Omental fat pad (tissue), 4 donors: Measurements from ENCODE around the gene THSD7B. TPM values are rescaled to one million over a fixed set of nuclear protein-coding genes. Genes with fewer than 3 reads are reported as not detected.

Experiments used
- ATAC-seq: fragments of 150-250 bp; one replicate; pipeline ENCODE4 v1.9.1; 2016; ENCODE audit warnings: mild to moderate bottlenecking, moderate library complexity; ENCODE audit not compliant: low FRiP score
- DNase-seq: peaks from one replicate; pipeline ENCODE4 v3.0.0-alpha.2; 2019; ENCODE audit warnings: low spot score
- total RNA-seq, 4 donors: library from RNA; depleted of rRNA; stranded (reverse); fragments of >200 nt; gene quantifications; one replicate each; pipeline ENCODE4 v1.1.0, GENCODE V29; 2016
- TF ChIP-seq, protein P1 (sequence below), 3 donors: fragments of 450-650 bp; IDR thresholded peaks; one replicate each; pipeline ENCODE4 v1.5.1; 2016 to 2017; ENCODE audit warnings: antibody characterized with exemption in 3 of 3, mild to moderate bottlenecking in 3 of 3, moderate library complexity in 2 of 3

Gene THSD7B
- total RNA-seq, 4 donors from 2014 or later, result 0.74 to 12.9 (median 2.5) TPM

DNA sequence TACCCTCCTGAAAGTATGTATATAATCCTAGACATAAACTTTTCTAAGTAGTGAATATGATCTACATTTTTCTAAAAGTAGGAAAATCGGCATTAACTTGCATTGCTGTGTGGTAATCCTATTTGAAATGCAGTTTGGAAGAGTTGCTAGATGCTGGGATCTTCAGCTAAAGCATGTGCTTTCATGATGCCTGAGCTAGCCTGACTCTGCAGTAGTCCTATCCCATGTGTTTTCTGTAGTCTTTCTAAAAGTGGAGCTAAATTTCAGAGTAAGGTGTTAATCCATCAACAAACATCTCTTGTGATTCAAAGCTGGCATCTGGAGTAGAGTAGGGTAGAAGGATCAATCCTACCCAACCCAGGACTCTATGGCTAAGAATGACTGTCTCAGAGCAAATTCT lies 229.4 kb downstream of the THSD7B start:
- TF ChIP-seq, protein P1, sequence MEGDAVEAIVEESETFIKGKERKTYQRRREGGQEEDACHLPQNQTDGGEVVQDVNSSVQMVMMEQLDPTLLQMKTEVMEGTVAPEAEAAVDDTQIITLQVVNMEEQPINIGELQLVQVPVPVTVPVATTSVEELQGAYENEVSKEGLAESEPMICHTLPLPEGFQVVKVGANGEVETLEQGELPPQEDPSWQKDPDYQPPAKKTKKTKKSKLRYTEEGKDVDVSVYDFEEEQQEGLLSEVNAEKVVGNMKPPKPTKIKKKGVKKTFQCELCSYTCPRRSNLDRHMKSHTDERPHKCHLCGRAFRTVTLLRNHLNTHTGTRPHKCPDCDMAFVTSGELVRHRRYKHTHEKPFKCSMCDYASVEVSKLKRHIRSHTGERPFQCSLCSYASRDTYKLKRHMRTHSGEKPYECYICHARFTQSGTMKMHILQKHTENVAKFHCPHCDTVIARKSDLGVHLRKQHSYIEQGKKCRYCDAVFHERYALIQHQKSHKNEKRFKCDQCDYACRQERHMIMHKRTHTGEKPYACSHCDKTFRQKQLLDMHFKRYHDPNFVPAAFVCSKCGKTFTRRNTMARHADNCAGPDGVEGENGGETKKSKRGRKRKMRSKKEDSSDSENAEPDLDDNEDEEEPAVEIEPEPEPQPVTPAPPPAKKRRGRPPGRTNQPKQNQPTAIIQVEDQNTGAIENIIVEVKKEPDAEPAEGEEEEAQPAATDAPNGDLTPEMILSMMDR (IDR thresholded peaks at IDR 0.05), result no peak
- ATAC-seq (no peak), DNase-seq (no peak)

DNA sequence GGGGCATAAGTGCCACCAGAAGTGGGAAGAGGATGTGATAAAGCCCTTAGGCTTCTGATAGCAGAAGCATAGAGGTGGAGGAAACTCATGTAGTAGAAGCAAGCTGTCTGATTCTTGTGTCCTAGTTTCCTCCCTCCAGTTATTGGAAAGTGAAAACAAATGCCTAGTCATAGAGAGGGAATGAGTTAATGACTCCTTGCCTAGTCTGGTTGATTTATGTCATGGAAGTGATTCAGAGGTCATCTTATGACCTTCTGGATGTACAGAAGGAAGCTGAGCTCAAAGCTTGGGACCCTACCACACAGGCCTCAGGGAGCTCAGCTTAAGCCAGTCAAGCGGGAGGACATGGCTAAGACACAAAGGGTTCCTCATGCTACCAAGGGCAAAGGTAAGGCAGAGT lies 232.2 kb downstream of the THSD7B start:
- TF ChIP-seq, protein P1 (IDR thresholded peaks at IDR 0.05), result no peak
- ATAC-seq, result no peak

DNA sequence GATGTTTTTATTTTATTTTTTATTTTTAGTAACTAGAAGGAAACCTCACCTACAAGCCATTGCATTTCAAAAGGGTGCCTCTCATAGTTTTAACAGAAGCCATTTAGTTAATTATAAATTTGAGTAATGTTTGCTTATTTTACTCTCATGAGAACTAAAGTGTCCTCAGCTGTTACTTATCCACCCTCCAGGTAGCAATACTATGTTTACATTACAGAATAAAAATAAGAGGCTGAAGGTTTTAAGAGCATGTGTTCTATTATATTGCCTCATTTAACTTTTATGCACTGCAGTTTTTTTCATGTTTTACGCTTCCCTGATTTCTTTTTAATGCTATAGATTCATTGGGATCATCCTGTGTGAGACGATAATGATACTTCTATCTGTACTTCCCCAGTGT lies 235.5 kb downstream of the THSD7B start:
- DNase-seq, result no peak
- TF ChIP-seq, protein P1 (IDR thresholded peaks at IDR 0.05), result no peak
- ATAC-seq, result no peak

More for the DNA sequence above, 232.2 kb downstream of the THSD7B start:
- DNase-seq, result no peak

DNA sequence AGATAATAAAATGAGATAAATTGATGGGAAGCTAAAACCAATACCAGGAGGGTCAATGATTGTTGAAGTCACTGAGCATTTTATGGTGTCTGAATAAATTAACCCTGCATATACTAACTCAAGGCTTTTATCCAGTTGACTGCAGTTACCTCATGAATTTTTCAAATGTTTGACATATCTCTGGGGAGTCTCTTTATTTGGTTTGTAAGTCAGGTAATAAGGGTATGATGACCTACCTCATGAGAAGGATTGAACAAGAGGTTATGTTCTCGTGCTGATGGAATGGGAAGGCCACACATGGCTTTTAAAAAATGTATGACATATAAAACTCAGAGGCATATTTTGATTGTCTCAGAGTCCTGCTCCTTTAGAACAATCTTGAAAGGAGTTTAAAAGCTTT lies 237.6 kb downstream of the THSD7B start:
- DNase-seq, result no peak
- TF ChIP-seq, protein P1 (IDR thresholded peaks at IDR 0.05), result no peak
- ATAC-seq, result no peak

DNA sequence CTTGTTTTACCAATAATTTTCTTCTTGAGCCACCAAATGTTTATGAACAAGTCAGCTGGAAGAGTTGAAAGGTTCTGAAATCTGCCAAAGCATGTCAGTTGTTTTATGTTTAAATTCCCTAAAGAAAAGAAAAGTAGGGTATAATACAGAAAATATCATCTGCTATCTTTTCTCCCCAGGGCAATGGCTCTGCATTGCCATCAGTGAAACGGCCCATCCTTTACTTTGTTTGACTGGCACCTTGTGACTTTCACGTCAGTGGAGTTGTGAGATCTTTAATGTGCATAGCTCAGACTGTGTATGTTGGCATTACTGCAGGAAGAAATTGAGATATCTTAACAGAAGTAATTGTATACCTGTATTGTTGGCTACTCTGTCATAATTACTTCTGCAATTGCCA lies 239.9 kb downstream of the THSD7B start:
- ATAC-seq, result no peak
- TF ChIP-seq, protein P1 (IDR thresholded peaks at IDR 0.05), result no peak

DNA sequence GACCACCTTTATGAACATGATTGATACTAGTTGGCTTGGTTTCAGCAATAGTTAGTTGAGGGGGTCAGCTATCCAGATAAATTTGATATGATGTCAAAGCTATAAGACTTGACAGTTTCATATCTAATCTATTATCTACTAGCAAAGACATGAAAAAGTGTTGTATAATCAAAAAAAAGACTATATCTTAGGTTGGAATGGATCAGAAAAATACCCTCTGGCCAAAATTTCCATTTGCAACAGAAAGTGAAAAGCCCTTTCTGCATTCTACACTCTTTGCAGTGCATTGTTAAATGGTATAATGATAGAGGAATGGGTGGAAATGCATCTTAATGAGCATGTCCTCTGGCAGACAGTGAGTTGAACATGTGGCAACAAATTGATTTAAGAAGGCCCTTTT lies 242.6 kb downstream of the THSD7B start:
- DNase-seq, result no peak
- TF ChIP-seq, protein P1 (IDR thresholded peaks at IDR 0.05), result no peak
- no peak for ATAC-seq

More for the DNA sequence above, 239.9 kb downstream of the THSD7B start:
- no peak for DNase-seq

DNA sequence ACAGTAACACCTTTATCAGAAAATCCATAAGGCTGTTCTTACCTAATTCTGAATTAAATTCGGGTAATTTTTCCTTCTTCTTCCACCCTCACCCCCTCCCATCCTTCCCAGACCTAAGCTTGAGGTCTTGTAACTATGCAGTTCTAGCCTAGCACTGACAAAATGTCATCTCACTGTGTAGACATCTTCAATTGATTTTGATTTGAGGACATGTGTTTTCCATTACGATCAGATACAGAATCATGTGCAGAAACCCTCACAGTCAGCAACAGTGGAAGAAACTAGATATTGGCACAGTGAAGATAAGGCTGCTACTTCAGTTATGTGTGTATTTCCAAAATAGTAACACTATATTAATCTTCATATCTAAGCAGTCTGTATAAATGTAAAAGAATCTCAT lies 244.6 kb downstream of the THSD7B start:
- DNase-seq (no peak), ATAC-seq (no peak)
- TF ChIP-seq, protein P1 (IDR thresholded peaks at IDR 0.05), result no peak
